SK-N-SH (cell line): Measurements from ENCODE around the gene HECTD4. TPM values are rescaled to one million over a fixed set of nuclear protein-coding genes. Genes with fewer than 3 reads are reported as not detected.

Experiments used
- CTCF ChIA-PET: fragments of 300-600, 350-600 bp; formaldehyde crosslinking; extraction: SDS; loops from one replicate; lab custom pipeline; 2021; lab: Yijun Ruan, JAX
- POLR2A ChIA-PET: fragments of 350-600 bp; sonication (Branson Sonifier 250); formaldehyde crosslinking; extraction: SDS; loops from one replicate; lab custom pipeline; 2020; ENCODE audit warnings: antibody characterized with exemption, inconsistent platforms; lab: Yijun Ruan, JAX
- DNase-seq: peaks from one replicate; pipeline ENCODE4 v3.0.0; 2012
- H2AFZ ChIP-seq: fragments of 200-600 bp; sonication (generic); 2 replicates; pipeline ENCODE4 v1.8.1; 2016; ENCODE audit warnings: antibody characterized with exemption, mild to moderate bottlenecking, low read depth
- H3F3A ChIP-seq: fragments of 200-600 bp; sonication (generic); replicated peaks from 2 replicates; pipeline ENCODE3; 2016; ENCODE audit warnings: antibody characterized with exemption, mild to moderate bottlenecking; ENCODE audit not compliant: insufficient read depth
- H3K27ac ChIP-seq, 2 experiments: fragments of 200-500 bp in 1 of 2; fragments of 200-600 bp in 1 of 2; sonication (Bioruptor generic) in 1 of 2; sonication (generic), shearing (Covaris generic) in 1 of 2; 2 replicates each; pipeline versions ENCODE4 v1.5.1 to v1.6.1; 2014 to 2016; ENCODE audit warnings: low read depth in 2 of 2, inconsistent platforms in 1 of 2, low read length in 1 of 2, mild to moderate bottlenecking in 1 of 2, mixed read lengths in 1 of 2
- H3K27me3 ChIP-seq: fragments of 200-600 bp; sonication (generic), shearing (Covaris generic); 2 replicates; pipeline ENCODE4 v1.6.1; 2016; ENCODE audit warnings: mixed run types; ENCODE audit not compliant: insufficient read depth
- H3K36me3 ChIP-seq, 2 experiments: fragments of 200-500 bp in 1 of 2; fragments of 200-600 bp in 1 of 2; sonication (Bioruptor generic) in 1 of 2; sonication (generic) in 1 of 2; replicated peaks in 1 of 2; 2 replicates each; pipeline versions ENCODE3 to v1.5.1; 2014 to 2016; ENCODE audit warnings: low read length in 1 of 2, mild to moderate bottlenecking in 1 of 2; ENCODE audit not compliant: insufficient read depth in 2 of 2, control insufficient read depth in 1 of 2
- H3K4me1 ChIP-seq, 2 experiments: fragments of 200-500 bp in 1 of 2; fragments of 200-600 bp in 1 of 2; sonication (Bioruptor generic) in 1 of 2; sonication (generic), shearing (Covaris generic) in 1 of 2; 2 replicates each; pipeline versions ENCODE4 v1.5.1 to v1.6.1; 2014 to 2016; ENCODE audit warnings: low read depth in 1 of 2, low read length in 1 of 2, mixed run types in 1 of 2; ENCODE audit not compliant: insufficient read depth in 2 of 2, control insufficient read depth in 1 of 2
- H3K4me2 ChIP-seq: fragments of 200-600 bp; sonication (generic), shearing (Covaris generic); 2 replicates; pipeline ENCODE4 v1.6.1; 2017; ENCODE audit warnings: mixed run types
- H3K4me3 ChIP-seq, 2 experiments: fragments of 200-500 bp in 1 of 2; fragments of 200-600 bp in 1 of 2; sonication (Bioruptor generic) in 1 of 2; sonication (generic), shearing (Covaris generic) in 1 of 2; 2 replicates each; pipeline versions ENCODE4 v1.5.1 to v1.8.1; 2014 to 2016; ENCODE audit warnings: low read depth in 2 of 2, inconsistent platforms in 1 of 2, low read length in 1 of 2, mild to moderate bottlenecking in 1 of 2, mixed read lengths in 1 of 2, moderate library complexity in 1 of 2
- H3K79me2 ChIP-seq: fragments of 200-600 bp; sonication (generic); 2 replicates; pipeline ENCODE4 v1.8.1; 2017; ENCODE audit warnings: mild to moderate bottlenecking; ENCODE audit not compliant: insufficient read depth
- H3K9ac ChIP-seq: fragments of 200-600 bp; sonication (generic); 2 replicates; pipeline ENCODE4 v1.6.1; 2017; ENCODE audit warnings: mixed run types
- H3K9me2 ChIP-seq: fragments of 200-600 bp; sonication (generic); 2 replicates; pipeline ENCODE4 v1.6.1; 2017; ENCODE audit warnings: mixed run types
- H3K9me3 ChIP-seq: fragments of 200-600 bp; sonication (generic); 2 replicates; pipeline ENCODE4 v1.6.1; 2017; ENCODE audit warnings: mixed run types, mild to moderate bottlenecking, moderate library complexity
- H4K20me1 ChIP-seq: fragments of 200-600 bp; sonication (generic); 2 replicates; pipeline ENCODE4 v1.6.1; 2017; ENCODE audit warnings: mild to moderate bottlenecking, mixed run types; ENCODE audit not compliant: insufficient read depth
- ELF1 ChIP-seq: IDR thresholded peaks from 2 replicates; pipeline ENCODE4 v1.4.0; 2012
- EP300 ChIP-seq, 2 experiments: IDR thresholded peaks; 2 replicates each; pipeline versions ENCODE4 v1.4.0 to v1.6.1; 2012; ENCODE audit warnings: borderline replicate concordance in 1 of 2, low read depth in 1 of 2, low read length in 1 of 2
- FOXJ3 ChIP-seq: sonication (generic); formaldehyde crosslinking; IDR thresholded peaks from 2 replicates; pipeline ENCODE4 v1.5.1; 2020; ENCODE audit warnings: mild to moderate bottlenecking, missing genetic modification reagents
- GABPA ChIP-seq: IDR thresholded peaks from 2 replicates; pipeline ENCODE4 v1.4.0; 2012; ENCODE audit warnings: low read depth, mild to moderate bottlenecking
- MEF2A ChIP-seq: IDR thresholded peaks from 2 replicates; pipeline ENCODE4 v1.4.0; 2012; ENCODE audit warnings: low read depth, borderline replicate concordance
- MXI1 ChIP-seq: IDR thresholded peaks from 2 replicates; pipeline ENCODE4 v1.6.1; 2012; ENCODE audit warnings: mild to moderate bottlenecking, low read depth, low read length, improper control_type of control experiment
- NFIC ChIP-seq: IDR thresholded peaks from 2 replicates; pipeline ENCODE4 v1.4.0; 2012; ENCODE audit warnings: borderline replicate concordance
- PBX3 ChIP-seq: IDR thresholded peaks from 2 replicates; pipeline ENCODE4; 2012
- POLR2AphosphoS5 ChIP-seq: IDR thresholded peaks from 2 replicates; pipeline ENCODE4 v1.6.1; 2012; ENCODE audit warnings: low read depth, low read length
- RFX5 ChIP-seq: IDR thresholded peaks from 2 replicates; pipeline ENCODE4 v1.6.1; 2012; ENCODE audit warnings: mild to moderate bottlenecking, improper control_type of control experiment, low read length
- RXRA ChIP-seq: IDR thresholded peaks from 2 replicates; pipeline ENCODE4 v1.4.0; 2012; ENCODE audit warnings: low read depth, mild to moderate bottlenecking, borderline replicate concordance
- WGBS: methylation state at CpG from one replicate; pipeline ENCODE4 v1.1.6; 2017; ENCODE audit warnings: low lambda C conversion rate; 5-methylcytosine and 5-hydroxymethylcytosine counted together
- polyA plus RNA-seq, 3 experiments: library from polyadenylated mRNA; depleted of rRNA; stranded (reverse); fragments of >200 nt; gene quantifications; 2 replicates each; pipeline ENCODE4 v1.2.3, GENCODE V29; 2012
- TF ChIP-seq, protein P1 (sequence below): fragments of 200-600 bp; sonication (generic); IDR thresholded peaks from 2 replicates; pipeline ENCODE4 v1.6.1; 2017; ENCODE audit warnings: antibody characterized with exemption, mild to moderate bottlenecking, moderate library complexity
- TF ChIP-seq, protein P2 (sequence below): IDR thresholded peaks from 2 replicates; pipeline ENCODE4 v1.6.1; 2012; ENCODE audit warnings: mild to moderate bottlenecking, low read depth, low read length, moderate library complexity

Gene HECTD4
- polyA plus RNA-seq, 1 of the 3 experiments (the other 2 are of a cell fraction), result 14.6 TPM

DNA sequence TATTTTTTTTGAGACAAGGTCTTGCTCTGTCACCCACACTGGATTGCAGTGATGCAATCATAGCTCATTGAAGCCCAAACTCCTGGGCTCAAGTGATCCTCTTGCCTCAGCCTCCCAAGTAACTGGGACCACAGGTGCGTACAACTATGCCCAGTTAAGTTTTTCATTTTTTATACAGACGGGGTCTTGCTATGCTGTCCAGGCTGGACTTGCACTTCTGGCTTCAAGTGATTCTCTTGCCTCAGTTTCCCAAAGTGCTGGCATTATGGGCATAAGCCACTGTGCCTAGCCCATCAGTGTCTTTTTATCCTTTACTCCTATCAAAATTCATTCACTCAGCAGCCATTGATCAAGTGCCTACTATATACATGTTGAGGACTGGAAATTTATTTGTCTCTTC lies 45.5 kb upstream of the HECTD4 start:
- no peak overlapping the region for H3K4me2 ChIP-seq
- no peak overlapping the region for H2AFZ ChIP-seq
- ChIA-PET POLR2A (no interaction called here), CTCF (no interaction called here)
- H3K9me3 ChIP-seq, result no peaks in the 10 kb centered on the region
- H3K4me1 ChIP-seq, result no peaks in the 10 kb centered on the region
- no peak for DNase-seq
- no peak overlapping the region for H3K27ac ChIP-seq
- no peak for TF ChIP-seq ELF1
- no peak for TF ChIP-seq EP300 (IDR thresholded peaks at IDR 0.05; ENCODE audit: borderline replicate concordance in 1 of 2, low read depth in 1 of 2, low read length in 1 of 2)
- no peak for TF ChIP-seq NFIC
- no peaks in the 10 kb centered on the region for H3K9me2 ChIP-seq
- no peaks in the 10 kb centered on the region for H3K27me3 ChIP-seq
- H3K4me3 ChIP-seq, result no peak overlapping the region
- H3K36me3 ChIP-seq, result peaks cover 0 to 20% of the 10 kb centered on the region in 2 experiments
- peaks cover 84% of the 10 kb centered on the region for H4K20me1 ChIP-seq
- H3K9ac ChIP-seq, result no peak overlapping the region
- peaks cover 4% of the 10 kb centered on the region for H3F3A ChIP-seq
- H3K79me2 ChIP-seq, result peaks cover 100% of the 10 kb centered on the region
- WGBS, result 91% methylated on average over 2 of the region's 2 CpGs

DNA sequence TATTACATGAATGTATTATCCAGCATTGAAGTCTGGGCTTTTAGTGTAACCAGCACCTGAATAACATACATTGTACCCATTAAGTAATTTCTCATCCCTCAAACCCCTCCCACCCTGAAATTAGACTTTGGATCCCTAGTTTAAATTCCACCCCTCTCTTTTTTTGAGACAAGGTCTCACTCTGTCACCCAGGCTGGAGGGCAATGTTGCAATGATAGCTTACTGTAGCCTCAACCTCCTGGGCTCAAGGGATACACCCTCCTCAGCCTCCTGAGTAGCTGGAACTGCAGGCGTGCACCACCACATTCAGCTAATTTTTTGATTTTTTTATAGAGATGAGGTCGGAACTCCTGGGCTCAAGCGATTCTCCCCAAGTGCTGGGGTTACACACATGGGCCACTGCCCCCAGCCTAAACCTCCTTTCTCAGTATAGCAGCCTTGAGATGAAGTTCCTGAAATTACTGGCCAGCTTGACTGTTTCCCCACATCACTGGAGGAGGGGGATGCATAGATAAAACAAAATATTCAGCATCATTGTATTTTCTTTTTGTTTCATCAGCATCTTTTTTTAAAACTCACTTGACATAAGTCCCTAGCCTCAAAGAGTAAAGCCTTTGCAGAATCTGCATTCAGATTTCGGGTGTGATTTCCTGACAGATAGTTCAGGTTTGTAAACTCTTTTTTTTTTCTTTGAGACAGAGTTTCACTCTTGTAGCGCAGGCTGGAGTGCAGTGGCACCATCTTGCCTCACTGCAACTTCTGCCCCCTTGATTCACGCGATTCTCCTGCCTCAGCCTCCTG lies 43.6 kb upstream of the HECTD4 start:
- H3K27me3 ChIP-seq, result no peaks in the 10 kb centered on the region
- H3K36me3 ChIP-seq, result peaks cover 0 to 17% of the 10 kb centered on the region in 2 experiments
- no peak overlapping the region for H3K27ac ChIP-seq
- H2AFZ ChIP-seq, result no peak overlapping the region
- no peak overlapping the region for H3K4me2 ChIP-seq
- no peak for DNase-seq
- POLR2A ChIA-PET, result no interaction called here
- CTCF ChIA-PET, result interaction anchor here (0.8 kb wide), 1 partner anchor 9 kb away, joined by 3 read pairs; no protein-coding TSS in a partner anchor
- no peak overlapping the region for H3K9ac ChIP-seq
- no peaks in the 10 kb centered on the region; a peak in 1 of 4 replicates for H3K4me1 ChIP-seq
- H3K79me2 ChIP-seq, result peaks cover 100% of the 10 kb centered on the region
- H3F3A ChIP-seq, result peaks cover 4% of the 10 kb centered on the region
- H4K20me1 ChIP-seq, result peaks cover 90% of the 10 kb centered on the region
- 95% methylated on average over 7 of the region's 7 CpGs for WGBS
- no peaks in the 10 kb centered on the region for H3K9me3 ChIP-seq
- no peak overlapping the region for H3K4me3 ChIP-seq
- no peaks in the 10 kb centered on the region for H3K9me2 ChIP-seq
- TF ChIP-seq GABPA (no peak), RXRA (no peak), ELF1 (no peak), PBX3 (no peak), POLR2AphosphoS5 (no peak)
- TF ChIP-seq, all 33 proteins: peak for 0

GRCh38 chr12:112424126-112424525 lies 41.9 kb upstream of the HECTD4 start:
- H3K9me3 ChIP-seq, result no peaks in the 10 kb centered on the region
- peaks cover 10% of the 10 kb centered on the region for H3F3A ChIP-seq
- no peak overlapping the region for H3K4me2 ChIP-seq
- H3K27me3 ChIP-seq, result no peaks in the 10 kb centered on the region
- H3K36me3 ChIP-seq, result peaks cover 0 to 8% of the 10 kb centered on the region in 2 experiments
- H3K79me2 ChIP-seq, result peaks cover 100% of the 10 kb centered on the region
- CTCF ChIA-PET, result interaction anchor here (1.1 kb wide), 2 partner anchors 13 to 27 kb away, joined by 3 read pairs; no protein-coding TSS in a partner anchor
- DNase-seq, result no peak
- WGBS, result 92% methylated on average over 3 of the region's 3 CpGs
- POLR2A ChIA-PET, result no interaction called here
- no peak overlapping the region for H3K9ac ChIP-seq
- peaks cover 84% of the 10 kb centered on the region for H4K20me1 ChIP-seq
- H2AFZ ChIP-seq, result no peak overlapping the region
- no peak overlapping the region for H3K27ac ChIP-seq
- H3K9me2 ChIP-seq, result no peaks in the 10 kb centered on the region
- H3K4me3 ChIP-seq, result no peak overlapping the region
- peaks cover 0 to 8% of the 10 kb centered on the region in 2 experiments; a peak in 1 of 4 replicates for H3K4me1 ChIP-seq
- TF ChIP-seq MEF2A (no peak), RFX5 (no peak), MXI1 (no peak), FOXJ3 (no peak), PBX3 (no peak)
- TF ChIP-seq, protein P1, sequence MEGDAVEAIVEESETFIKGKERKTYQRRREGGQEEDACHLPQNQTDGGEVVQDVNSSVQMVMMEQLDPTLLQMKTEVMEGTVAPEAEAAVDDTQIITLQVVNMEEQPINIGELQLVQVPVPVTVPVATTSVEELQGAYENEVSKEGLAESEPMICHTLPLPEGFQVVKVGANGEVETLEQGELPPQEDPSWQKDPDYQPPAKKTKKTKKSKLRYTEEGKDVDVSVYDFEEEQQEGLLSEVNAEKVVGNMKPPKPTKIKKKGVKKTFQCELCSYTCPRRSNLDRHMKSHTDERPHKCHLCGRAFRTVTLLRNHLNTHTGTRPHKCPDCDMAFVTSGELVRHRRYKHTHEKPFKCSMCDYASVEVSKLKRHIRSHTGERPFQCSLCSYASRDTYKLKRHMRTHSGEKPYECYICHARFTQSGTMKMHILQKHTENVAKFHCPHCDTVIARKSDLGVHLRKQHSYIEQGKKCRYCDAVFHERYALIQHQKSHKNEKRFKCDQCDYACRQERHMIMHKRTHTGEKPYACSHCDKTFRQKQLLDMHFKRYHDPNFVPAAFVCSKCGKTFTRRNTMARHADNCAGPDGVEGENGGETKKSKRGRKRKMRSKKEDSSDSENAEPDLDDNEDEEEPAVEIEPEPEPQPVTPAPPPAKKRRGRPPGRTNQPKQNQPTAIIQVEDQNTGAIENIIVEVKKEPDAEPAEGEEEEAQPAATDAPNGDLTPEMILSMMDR, result no peak
- TF ChIP-seq, protein P2, sequence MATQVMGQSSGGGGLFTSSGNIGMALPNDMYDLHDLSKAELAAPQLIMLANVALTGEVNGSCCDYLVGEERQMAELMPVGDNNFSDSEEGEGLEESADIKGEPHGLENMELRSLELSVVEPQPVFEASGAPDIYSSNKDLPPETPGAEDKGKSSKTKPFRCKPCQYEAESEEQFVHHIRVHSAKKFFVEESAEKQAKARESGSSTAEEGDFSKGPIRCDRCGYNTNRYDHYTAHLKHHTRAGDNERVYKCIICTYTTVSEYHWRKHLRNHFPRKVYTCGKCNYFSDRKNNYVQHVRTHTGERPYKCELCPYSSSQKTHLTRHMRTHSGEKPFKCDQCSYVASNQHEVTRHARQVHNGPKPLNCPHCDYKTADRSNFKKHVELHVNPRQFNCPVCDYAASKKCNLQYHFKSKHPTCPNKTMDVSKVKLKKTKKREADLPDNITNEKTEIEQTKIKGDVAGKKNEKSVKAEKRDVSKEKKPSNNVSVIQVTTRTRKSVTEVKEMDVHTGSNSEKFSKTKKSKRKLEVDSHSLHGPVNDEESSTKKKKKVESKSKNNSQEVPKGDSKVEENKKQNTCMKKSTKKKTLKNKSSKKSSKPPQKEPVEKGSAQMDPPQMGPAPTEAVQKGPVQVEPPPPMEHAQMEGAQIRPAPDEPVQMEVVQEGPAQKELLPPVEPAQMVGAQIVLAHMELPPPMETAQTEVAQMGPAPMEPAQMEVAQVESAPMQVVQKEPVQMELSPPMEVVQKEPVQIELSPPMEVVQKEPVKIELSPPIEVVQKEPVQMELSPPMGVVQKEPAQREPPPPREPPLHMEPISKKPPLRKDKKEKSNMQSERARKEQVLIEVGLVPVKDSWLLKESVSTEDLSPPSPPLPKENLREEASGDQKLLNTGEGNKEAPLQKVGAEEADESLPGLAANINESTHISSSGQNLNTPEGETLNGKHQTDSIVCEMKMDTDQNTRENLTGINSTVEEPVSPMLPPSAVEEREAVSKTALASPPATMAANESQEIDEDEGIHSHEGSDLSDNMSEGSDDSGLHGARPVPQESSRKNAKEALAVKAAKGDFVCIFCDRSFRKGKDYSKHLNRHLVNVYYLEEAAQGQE, result no peak
